ENCODE results near the gene AIM2.
A peak's percentile ranks its signal among the peaks of the same experiment; 100 is the strongest.
"Not testable (repeated sequence)": the region's sequence is repeated elsewhere in the genome, so short reads cannot be mapped to it uniquely, and the experiment has no call there.

AIM2 gene

GRCh38 chr1:159079525-159079924 is 3.0 kb upstream of the AIM2 start:
- no peak for DNase-seq (ENCODE audit: low read depth)

- peak; percentile 77 for DNase-seq (ENCODE audit: low read depth)
These were observed 775 bp upstream of the AIM2 start for GRCh38 chr1:159077120-159077961.

- no peak for DNase-seq (ENCODE audit: low read depth)
These were observed 4.5 kb downstream of the AIM2 start for GRCh38 chr1:159071970-159072582.

GRCh38 chr1:159068886-159069285 is 7.7 kb downstream of the AIM2 start:
- no peak for DNase-seq (ENCODE audit: low read depth)

GRCh38 chr1:159067699-159068621 is 8.6 kb downstream of the AIM2 start:
- DNase-seq (ENCODE audit: low read depth) = no peak

- DNase-seq (ENCODE audit: low read depth) = no peak
These were observed 10.5 kb downstream of the AIM2 start for GRCh38 chr1:159066108-159066507.

- no peak for DNase-seq (ENCODE audit: low read depth)
These were observed 11.5 kb downstream of the AIM2 start for GRCh38 chr1:159065106-159065505.

- no peak for DNase-seq (ENCODE audit: low read depth)
These were observed 17.8 kb downstream of the AIM2 start for GRCh38 chr1:159058751-159059150.

- no peak for DNase-seq (ENCODE audit: low read depth)
These were observed 20.4 kb downstream of the AIM2 start for GRCh38 chr1:159056069-159056698.

- DNase-seq (ENCODE audit: low read depth) = no peak
These were observed 21.4 kb downstream of the AIM2 start for GRCh38 chr1:159055181-159055641.

GRCh38 chr1:159054427-159054826 is 22.1 kb downstream of the AIM2 start:
- DNase-seq (ENCODE audit: low read depth) = no peak

GRCh38 chr1:159051436-159051835 is 25.1 kb downstream of the AIM2 start:
- DNase-seq (ENCODE audit: low read depth) = no peak

- DNase-seq (ENCODE audit: low read depth) = not testable (repeated sequence)
These were observed 30.1 kb downstream of the AIM2 start for GRCh38 chr1:159046486-159046885.

GRCh38 chr1:159040893-159041724 is 35.5 kb downstream of the AIM2 start:
- DNase-seq (ENCODE audit: low read depth) = no peak

- no peak for DNase-seq (ENCODE audit: low read depth)
These were observed 36.4 kb downstream of the AIM2 start for GRCh38 chr1:159040206-159040605.

- no peak for DNase-seq (ENCODE audit: low read depth)
These were observed 45.6 kb downstream of the AIM2 start for GRCh38 chr1:159030877-159031447.

GRCh38 chr1:159030311-159030710 is 46.3 kb downstream of the AIM2 start:
- DNase-seq (ENCODE audit: low read depth) = no peak

- DNase-seq (ENCODE audit: low read depth) = not testable (repeated sequence)
These were observed 49.7 kb downstream of the AIM2 start for GRCh38 chr1:159026841-159027240.

GRCh38 chr1:159025043-159025442 is 51.5 kb downstream of the AIM2 start:
- DNase-seq (ENCODE audit: low read depth) = no peak

- no peak for DNase-seq (ENCODE audit: low read depth)
These were observed 52.8 kb downstream of the AIM2 start for GRCh38 chr1:159023723-159024122.

Data from activated gamma-delta T cell treated with anti-CD3 and anti-CD28 coated beads, Interleukin-2, amount 50 U/mL, for 16 hours (primary cell).